ENCODE results near the gene BMP2.

GRCh38 chr20:6767536-6768227 lies at the start of gene BMP2:
- no peak for TF ChIP-seq CTCF (conservative IDR thresholded peaks at IDR 0.05; ENCODE audit: low read depth, low read length)
- TF ChIP-seq EZH2 (IDR thresholded peaks at IDR 0.05; ENCODE audit: borderline replicate concordance, low read depth, low read length, poor library complexity, severe bottlenecking) = no peak
